ENCODE results near the gene SV2A. TPM values are rescaled to one million over a fixed set of nuclear protein-coding genes. Genes with fewer than 3 reads are reported as not detected.

SV2A gene
- total RNA-seq, 6 donors from 2014 or later: 0.44 to 1.6 (median 0.98) TPM

DNA sequence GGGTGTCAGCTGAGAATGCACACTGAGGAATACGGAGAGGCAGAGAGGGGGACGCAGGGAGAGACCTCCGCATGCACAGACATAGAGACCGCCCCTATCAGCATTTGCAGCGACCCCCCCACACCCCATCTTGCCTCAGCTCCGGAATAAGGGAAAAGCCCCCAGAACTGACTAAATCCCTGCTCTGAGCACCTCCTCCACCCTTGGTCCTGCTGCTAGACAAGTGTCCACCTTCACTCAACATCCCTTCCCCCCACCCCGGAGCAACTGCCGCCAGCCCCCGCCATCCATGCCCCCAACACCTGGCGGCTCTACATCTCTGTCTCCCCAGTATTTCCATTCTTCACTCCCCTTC is 769 bp downstream of the SV2A start:
- H3K36me3 ChIP-seq: peaks cover 0 to 4% (median 2%) of the 10 kb centered on the region in 4 donors
- no peak for ATAC-seq (ENCODE audit: low FRiP score in 2 of 2)
- H3K4me3 ChIP-seq: peak overlapping the region in 3 of 4 donors; percentile 37 to 53 (median 41)
- H3K9me3 ChIP-seq: no peaks in the 10 kb centered on the region
- 15 to 26% methylated on average over 10 of the region's 10 CpGs for WGBS, 2 donors
- H3K27ac ChIP-seq: no peak overlapping the region
- H3K4me1 ChIP-seq: peaks cover 7 to 21% (median 10%) of the 10 kb centered on the region in 4 donors
- H3K27me3 ChIP-seq: peaks cover 0 to 5% (median 0%) of the 10 kb centered on the region in 4 donors
- TF ChIP-seq EP300 (IDR thresholded peaks at IDR 0.05): no peak
- TF ChIP-seq POLR2AphosphoS5 (IDR thresholded peaks at IDR 0.05): no peak
- DNase-seq: no peak

DNA sequence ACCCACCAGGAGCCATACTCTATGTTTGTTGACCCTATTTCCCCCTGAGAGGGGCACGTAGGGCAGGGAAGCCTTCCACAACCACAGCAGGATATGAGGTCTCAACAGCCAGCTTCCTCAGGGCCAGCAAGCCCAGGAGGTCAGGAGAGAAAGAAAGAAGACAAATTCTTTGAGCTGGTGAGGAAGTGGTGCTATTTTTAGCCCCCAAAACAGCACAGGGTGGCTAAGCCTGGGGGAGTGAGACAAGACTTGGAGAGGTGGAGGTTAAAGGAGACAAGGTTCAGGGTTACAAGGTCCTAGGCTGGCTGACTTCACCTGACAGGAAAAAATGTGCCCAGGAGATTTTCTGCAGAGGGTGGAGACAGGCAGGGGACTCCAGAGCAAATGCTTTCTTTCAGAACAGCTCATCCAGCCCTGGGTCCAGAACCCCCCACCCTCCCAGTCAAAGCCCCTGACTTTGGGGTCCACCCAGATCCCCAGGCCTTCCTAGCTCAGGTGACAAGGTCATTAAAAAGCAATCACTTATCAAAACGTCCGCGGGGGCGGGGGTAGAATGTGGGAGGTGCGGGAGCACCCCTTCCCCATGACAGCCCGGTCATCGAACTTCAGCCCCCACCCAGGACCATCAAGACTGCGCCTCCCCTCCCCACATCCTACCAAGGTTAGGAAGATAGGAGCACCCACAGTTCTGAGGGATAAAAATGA is 1.3 kb downstream of the SV2A start:
- H3K36me3 ChIP-seq: peaks cover 0 to under 1% (median 0%) of the 10 kb centered on the region in 4 donors
- DNase-seq (no peak), ATAC-seq (ENCODE audit: low FRiP score in 2 of 2) (no peak)
- no peaks in the 10 kb centered on the region for H3K9me3 ChIP-seq
- H3K27me3 ChIP-seq: peaks cover 0 to 5% (median 0%) of the 10 kb centered on the region in 4 donors
- peaks cover 7 to 21% (median 10%) of the 10 kb centered on the region in 4 donors for H3K4me1 ChIP-seq
- peak overlapping the region in 2 of 4 donors; percentile 3 to 53 for H3K4me3 ChIP-seq
- TF ChIP-seq POLR2AphosphoS5 (IDR thresholded peaks at IDR 0.05): no peak
- no peak overlapping the region for H3K27ac ChIP-seq
- 21 to 29% methylated on average over 8 to 9 of the region's 9 CpGs for WGBS, 2 donors

- Histone ChIP-seq H3K27me3 (peaks cover 0 to 5% (median 0%) of the 10 kb centered on the region in 4 donors), H3K36me3 (no peaks in the 10 kb centered on the region), H3K4me1 (peaks cover 7 to 21% (median 10%) of the 10 kb centered on the region in 4 donors), H3K27ac (no peak overlapping the region), H3K4me3 (no peak overlapping the region), H3K9me3 (no peaks in the 10 kb centered on the region)
- no peak for ATAC-seq (ENCODE audit: low FRiP score in 2 of 2)
- TF ChIP-seq EP300 (IDR thresholded peaks at IDR 0.05) (no peak), CTCF (IDR thresholded peaks at IDR 0.05) (no peak), POLR2AphosphoS5 (IDR thresholded peaks at IDR 0.05) (no peak), POLR2A (IDR thresholded peaks at IDR 0.05) (no peak)
- DNase-seq: no peak
- 76 to 82% methylated on average over 11 of the region's 11 CpGs for WGBS, 2 donors
Observed at GRCh38 chr1:149915429-149916192, 2.0 kb downstream of the SV2A start.

DNA sequence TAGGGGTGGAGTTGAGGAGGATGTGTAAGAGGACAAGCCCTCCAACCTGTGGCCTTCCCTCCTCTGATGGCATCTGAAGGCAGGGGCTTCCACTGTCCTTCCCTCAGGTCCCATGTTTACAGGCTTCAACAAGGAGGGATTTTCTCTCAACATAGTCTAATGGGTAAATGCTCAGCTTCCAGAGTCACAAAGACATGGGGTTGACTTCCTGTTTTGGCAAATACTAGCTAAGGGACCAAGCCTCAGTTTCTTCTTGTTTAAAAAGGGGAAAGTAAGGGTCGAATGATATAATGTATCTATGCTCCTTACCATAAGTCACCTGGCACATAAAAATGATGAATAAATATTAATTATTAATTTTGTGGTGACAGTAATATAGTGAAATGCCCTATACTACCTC is 3.1 kb downstream of the SV2A start:
- peaks cover 0 to 5% (median 0%) of the 10 kb centered on the region in 4 donors for H3K27me3 ChIP-seq
- H3K36me3 ChIP-seq: no peaks in the 10 kb centered on the region
- no peak overlapping the region for H3K27ac ChIP-seq
- no peak for TF ChIP-seq POLR2A (IDR thresholded peaks at IDR 0.05)
- no peak for TF ChIP-seq CTCF (IDR thresholded peaks at IDR 0.05)
- no peak for TF ChIP-seq POLR2AphosphoS5 (IDR thresholded peaks at IDR 0.05)
- TF ChIP-seq EP300 (IDR thresholded peaks at IDR 0.05): no peak
- 78 to 89% methylated on average over 1 of the region's 1 CpG for WGBS, 2 donors
- H3K9me3 ChIP-seq: no peaks in the 10 kb centered on the region
- DNase-seq: no peak
- no peak for ATAC-seq (ENCODE audit: low FRiP score in 2 of 2)
- peaks cover 7 to 21% (median 10%) of the 10 kb centered on the region in 4 donors for H3K4me1 ChIP-seq
- H3K4me3 ChIP-seq: no peak overlapping the region

GRCh38 chr1:149906570-149907075 is 11.0 kb downstream of the SV2A start:
- DNase-seq (no peak), ATAC-seq (ENCODE audit: low FRiP score in 2 of 2) (no peak)
- H3K4me3 ChIP-seq: no peak overlapping the region
- no peaks in the 10 kb centered on the region for H3K4me1 ChIP-seq
- H3K27ac ChIP-seq: no peak overlapping the region
- no peaks in the 10 kb centered on the region for H3K36me3 ChIP-seq
- WGBS, 2 donors: 77 to 84% methylated on average over 10 of the region's 10 CpGs
- no peaks in the 10 kb centered on the region for H3K9me3 ChIP-seq
- H3K27me3 ChIP-seq: no peaks in the 10 kb centered on the region
- no peak for TF ChIP-seq CTCF (IDR thresholded peaks at IDR 0.05)
- no peak for TF ChIP-seq POLR2A (IDR thresholded peaks at IDR 0.05)
- TF ChIP-seq EP300 (IDR thresholded peaks at IDR 0.05): no peak
- no peak for TF ChIP-seq POLR2AphosphoS5 (IDR thresholded peaks at IDR 0.05)
